Astrocyte of the spinal cord (primary cell): Measurements from ENCODE around the gene HMG20A.

Experiments used
- DNase-seq: peaks from one replicate; pipeline ENCODE4 v3.0.0; 2011; ENCODE audit warnings: low read depth, low spot score
- H3K4me3 ChIP-seq: 2 replicates; pipeline ENCODE4 v1.5.1; 2011; ENCODE audit warnings: low read depth, mild to moderate bottlenecking, low read length, moderate library complexity
- CTCF ChIP-seq: IDR thresholded peaks from 2 replicates; pipeline ENCODE4 v1.5.1; 2012; ENCODE audit warnings: low read depth, mild to moderate bottlenecking, low read length, inconsistent platforms
- in situ Hi-C: cut with HindIII; loops from 2 replicates; pipeline ENCODE4 v1.10.0; 2017; ENCODE audit warnings: low sequenced_read_pairs

The HMG20A gene

GRCh38 chr15:77413699-77414349 is 6.9 kb upstream of the HMG20A start:
- TF ChIP-seq CTCF = no peak
- no peak for DNase-seq
- no peak overlapping the region for H3K4me3 ChIP-seq
- in situ Hi-C loops = no loop called here

- in situ Hi-C loops = no loop called here
- no peak for TF ChIP-seq CTCF
- H3K4me3 ChIP-seq = no peak overlapping the region
Measured at GRCh38 chr15:77414789-77415442, 5.8 kb upstream of the HMG20A start.

GRCh38 chr15:77415450-77416147 is 5.1 kb upstream of the HMG20A start:
- DNase-seq = no peak

More at GRCh38 chr15:77414789-77415442, 5.8 kb upstream of the HMG20A start:
- no peak for DNase-seq

GRCh38 chr15:77416148-77416455 is 4.6 kb upstream of the HMG20A start:
- no peak for DNase-seq
- in situ Hi-C loops = no loop called here
- H3K4me3 ChIP-seq = no peak overlapping the region
- TF ChIP-seq CTCF = no peak

More at GRCh38 chr15:77415450-77416147, 5.1 kb upstream of the HMG20A start:
- no peak for TF ChIP-seq CTCF
- H3K4me3 ChIP-seq = no peak overlapping the region
- in situ Hi-C loops = no loop called here

GRCh38 chr15:77416954-77417353 is 3.7 kb upstream of the HMG20A start:
- no peak for TF ChIP-seq CTCF
- in situ Hi-C loops = no loop called here
- no peak overlapping the region for H3K4me3 ChIP-seq

GRCh38 chr15:77417602-77418001 is 3.1 kb upstream of the HMG20A start:
- DNase-seq = no peak
- no peak for TF ChIP-seq CTCF
- in situ Hi-C loops = no loop called here
- H3K4me3 ChIP-seq = no peak overlapping the region

More at GRCh38 chr15:77416954-77417353, 3.7 kb upstream of the HMG20A start:
- no peak for DNase-seq
